GM12878 (cell line): ENCODE results near the gene SLC15A1. TPM values are rescaled to one million over a fixed set of nuclear protein-coding genes. Genes with fewer than 3 reads are reported as not detected.

Experiments
- ATAC-seq: fragments of 200-7000 bp; cut with Tn5 transposase; 3 replicates; pipeline ENCODE4 v1.9.1; 2020; ENCODE audit warnings: mild to moderate bottlenecking, moderate library complexity
- BruUV-seq: library from RNA; stranded (reverse); fragments of 400-500 nt; replicated peaks from 2 replicates; lab custom pipeline; 2021; lab: Mats Ljungman, UMichigan
- CTCF ChIA-PET: fragments of 300-600 bp; sonication (Branson Sonifier 250); formaldehyde crosslinking; extraction: SDS; loops from one replicate; lab custom pipeline; 2021; ENCODE audit warnings: inconsistent platforms; lab: Yijun Ruan, JAX
- POLR2A ChIA-PET: fragments of 350-600 bp; formaldehyde crosslinking; extraction: SDS; loops from one replicate; lab custom pipeline; 2021; ENCODE audit warnings: inconsistent platforms; lab: Charles Lee
- RAD21 ChIA-PET: fragments of 300-600 bp; sonication (Branson Sonifier 250); formaldehyde crosslinking; loops from one replicate; lab custom pipeline; 2023; ENCODE audit warnings: antibody characterized with exemption; ENCODE audit not compliant: unreplicated experiment; lab: Charles Lee
- SMC1A ChIA-PET: fragments of 300-600 bp; sonication (Branson Sonifier 250); formaldehyde crosslinking; loops from one replicate; lab custom pipeline; 2023; ENCODE audit not compliant: unreplicated experiment, uncharacterized antibody; lab: Charles Lee
- DNase-seq: peaks from one replicate; pipeline ENCODE4 v3.0.0-alpha.2; 2011; ENCODE audit warnings: low read depth, low spot score
- FAIRE-seq: peaks from 3 replicates; lab custom pipeline; 2011; peaks lifted over from hg19 to GRCh38; lab: Jason Lieb, UNC
- H2AFZ ChIP-seq: 2 replicates; pipeline ENCODE4 v1.6.0; 2011; ENCODE audit warnings: low read depth, low read length, control low read depth; ENCODE audit not compliant: control insufficient read depth
- H3K27ac ChIP-seq: 2 replicates; pipeline ENCODE4 v1.5.1; 2011; ENCODE audit warnings: control low read depth; ENCODE audit not compliant: control insufficient read depth, insufficient read depth
- H3K27me3 ChIP-seq, 2 experiments: replicated peaks in 1 of 2; 2 replicates each; pipeline versions ENCODE4 v1.6.0 to v1.6.1; 2011; ENCODE audit warnings: low read length in 1 of 2; ENCODE audit not compliant: control insufficient read depth in 2 of 2, insufficient read depth in 2 of 2
- H3K36me3 ChIP-seq, 2 experiments: 2 replicates each; pipeline ENCODE4 v1.5.1; 2011; ENCODE audit warnings: low read length in 1 of 2; ENCODE audit not compliant: control insufficient read depth in 2 of 2, insufficient read depth in 2 of 2
- H3K4me1 ChIP-seq: 2 replicates; pipeline ENCODE4 v1.6.1; 2011; ENCODE audit warnings: mild to moderate bottlenecking, low read length, moderate library complexity, mixed read lengths; ENCODE audit not compliant: control insufficient read depth, insufficient read depth
- H3K4me2 ChIP-seq: 2 replicates; pipeline ENCODE4 v1.6.0; 2011; ENCODE audit warnings: control low read depth; ENCODE audit not compliant: control insufficient read depth, insufficient read depth
- H3K4me3 ChIP-seq: fragments of 200-600 bp; sonication (generic); 2 replicates; pipeline ENCODE4 v1.5.1; 2016
- H3K79me2 ChIP-seq: 2 replicates; pipeline ENCODE4 v1.6.0; 2011; ENCODE audit warnings: low read length; ENCODE audit not compliant: control insufficient read depth, insufficient read depth
- H3K9ac ChIP-seq: 2 replicates; pipeline ENCODE4 v1.8.0; 2011; ENCODE audit warnings: low read length, control low read depth, mixed read lengths; ENCODE audit not compliant: control insufficient read depth, insufficient read depth
- H3K9me3 ChIP-seq: replicated peaks from 3 replicates; pipeline ENCODE4 v1.5.1; 2011; ENCODE audit warnings: mild to moderate bottlenecking, low read length; ENCODE audit not compliant: control insufficient read depth, insufficient read depth
- H4K20me1 ChIP-seq: 2 replicates; pipeline ENCODE4 v1.6.0; 2011; ENCODE audit not compliant: control insufficient read depth, insufficient read depth
- CUX1 ChIP-seq: IDR thresholded peaks from 2 replicates; pipeline ENCODE4 v1.6.1; 2012; ENCODE audit warnings: improper control_type of control experiment, low read depth, low read length; ENCODE audit not compliant: insufficient replicate concordance
- FOXM1 ChIP-seq: IDR thresholded peaks from 2 replicates; pipeline ENCODE4 v1.6.1; 2012; ENCODE audit warnings: low read depth, mild to moderate bottlenecking, inconsistent platforms, low read length, moderate library complexity
- WGBS: methylation state at CpG from one replicate; pipeline ENCODE4 v1.1.6; 2016; ENCODE audit warnings: low lambda C conversion rate; ENCODE audit not compliant: insufficient replicate concordance, insufficient coverage; ENCODE audit errors: missing lambda C conversion rate; 5-methylcytosine and 5-hydroxymethylcytosine counted together
- in situ Hi-C: fragments of 300-500 bp; cut with MboI; formaldehyde crosslinking; loops from 9 replicates; pipeline ENCODE4 v1.14.3; 2018; ENCODE audit warnings: mixed read lengths
- intact Hi-C: fragments of 100-400 bp; cut with micrococcal nuclease; formaldehyde crosslinking; loops from one replicate; pipeline ENCODE4 v1.14.2; 2022; ENCODE audit not compliant: unreplicated experiment
- polyA plus RNA-seq, 11 experiments: library from polyadenylated mRNA; depleted of rRNA in 4 of 11; unstranded in 6 of 11; stranded (reverse) in 5 of 11; fragments of >200 nt; fragmentation: Nextera tagmentation in 4 of 11; fragmentation: Illumina TruSeq in 1 of 11; extraction: Ambion mirVana in 4 of 11; extraction: Trizol in 1 of 11; gene quantifications; 1 replicate in 1 of 11; 2 replicates in 10 of 11; pipeline versions ENCODE4 v1.2.1 to v1.2.3, GENCODE V29; 2011 to 2016; ENCODE audit warnings: inconsistent platforms in 2 of 11, missing spikeins in 2 of 11, low read depth in 1 of 11
- total RNA-seq, 4 experiments: library from RNA; depleted of rRNA in 3 of 4; stranded (reverse); fragments of >200 nt in 3 of 4; fragmentation: Illumina TruSeq in 1 of 4; extraction: Trizol in 1 of 4; gene quantifications; 2 replicates each; pipeline versions ENCODE4 v1.2.1 to v1.2.3, GENCODE V29; 2013 to 2021

SLC15A1 gene
- total and polyA plus RNA-seq, 10 of the 15 experiments (the other 5 are each of a cell fraction or from before 2014, with no cell fraction given) = not detected

GRCh38 chr13:98786023-98786422, 33.6 kb upstream of the SLC15A1 start (continued):
- TF ChIP-seq FOXM1 = no peak

GRCh38 chr13:98785405-98785804, 32.9 kb upstream of the SLC15A1 start:
- no peak for ATAC-seq
- no peak for FAIRE-seq
- no TSS peak for BruUV-seq
- Histone ChIP-seq H2AFZ (no peak overlapping the region), H3K27me3 (no peaks in the 10 kb centered on the region)
- no peak for TF ChIP-seq CUX1
- TF ChIP-seq, all 136 proteins: peak for 0
- no peak overlapping the region for H3K4me3 ChIP-seq
- intact Hi-C loops (no loop called here), in situ Hi-C loops (no loop called here)
- WGBS = 76% methylated on average over 10 of the region's 10 CpGs
- ChIA-PET CTCF (no interaction called here), POLR2A (no interaction called here), SMC1A (no interaction called here), RAD21 (no interaction called here)
- H3K4me1 ChIP-seq = no peaks in the 10 kb centered on the region
- no peaks in the 10 kb centered on the region for H3K36me3 ChIP-seq
- H3K9me3 ChIP-seq = no peaks in the 10 kb centered on the region
- DNase-seq = no peak
- no peaks in the 10 kb centered on the region for H4K20me1 ChIP-seq
- no peak overlapping the region for H3K4me2 ChIP-seq
- no peaks in the 10 kb centered on the region for H3K79me2 ChIP-seq
- H3K9ac ChIP-seq = no peak overlapping the region
- H3K27ac ChIP-seq = no peak overlapping the region
